PFSK-1 (cell line): ENCODE results near the gene FKBP8.

Experiments used
- FOXP2 ChIP-seq: optimal IDR thresholded peaks from 2 replicates; pipeline ENCODE3; 2011; ENCODE audit warnings: borderline replicate concordance, control low read depth, inconsistent platforms; ENCODE audit not compliant: insufficient read depth; ENCODE audit errors: extremely low read length, extremely low read depth
- POLR2AphosphoS5 ChIP-seq: IDR thresholded peaks from 2 replicates; pipeline ENCODE4 v1.6.1; 2012; ENCODE audit warnings: low read depth, mild to moderate bottlenecking, control low read depth, low read length, moderate library complexity
- SIN3A ChIP-seq: IDR thresholded peaks from 2 replicates; pipeline ENCODE4 v1.6.1; 2012; ENCODE audit warnings: mild to moderate bottlenecking, low read length, moderate library complexity, borderline replicate concordance; ENCODE audit not compliant: insufficient read depth
- TAF1 ChIP-seq: IDR thresholded peaks from 2 replicates; pipeline ENCODE4 v1.6.1; 2012; ENCODE audit warnings: low read length, control low read depth, borderline replicate concordance; ENCODE audit not compliant: insufficient read depth
- TF ChIP-seq, protein P1 (sequence below), 2 experiments: IDR thresholded peaks; 2 replicates each; pipeline versions ENCODE4 v1.6.1 to v1.8.0; 2011 to 2012; ENCODE audit warnings: low read depth in 2 of 2, low read length in 2 of 2, control low read depth in 1 of 2, inconsistent platforms in 1 of 2, mild to moderate bottlenecking in 1 of 2, moderate library complexity in 1 of 2; ENCODE audit not compliant: insufficient read depth in 1 of 2

DNA sequence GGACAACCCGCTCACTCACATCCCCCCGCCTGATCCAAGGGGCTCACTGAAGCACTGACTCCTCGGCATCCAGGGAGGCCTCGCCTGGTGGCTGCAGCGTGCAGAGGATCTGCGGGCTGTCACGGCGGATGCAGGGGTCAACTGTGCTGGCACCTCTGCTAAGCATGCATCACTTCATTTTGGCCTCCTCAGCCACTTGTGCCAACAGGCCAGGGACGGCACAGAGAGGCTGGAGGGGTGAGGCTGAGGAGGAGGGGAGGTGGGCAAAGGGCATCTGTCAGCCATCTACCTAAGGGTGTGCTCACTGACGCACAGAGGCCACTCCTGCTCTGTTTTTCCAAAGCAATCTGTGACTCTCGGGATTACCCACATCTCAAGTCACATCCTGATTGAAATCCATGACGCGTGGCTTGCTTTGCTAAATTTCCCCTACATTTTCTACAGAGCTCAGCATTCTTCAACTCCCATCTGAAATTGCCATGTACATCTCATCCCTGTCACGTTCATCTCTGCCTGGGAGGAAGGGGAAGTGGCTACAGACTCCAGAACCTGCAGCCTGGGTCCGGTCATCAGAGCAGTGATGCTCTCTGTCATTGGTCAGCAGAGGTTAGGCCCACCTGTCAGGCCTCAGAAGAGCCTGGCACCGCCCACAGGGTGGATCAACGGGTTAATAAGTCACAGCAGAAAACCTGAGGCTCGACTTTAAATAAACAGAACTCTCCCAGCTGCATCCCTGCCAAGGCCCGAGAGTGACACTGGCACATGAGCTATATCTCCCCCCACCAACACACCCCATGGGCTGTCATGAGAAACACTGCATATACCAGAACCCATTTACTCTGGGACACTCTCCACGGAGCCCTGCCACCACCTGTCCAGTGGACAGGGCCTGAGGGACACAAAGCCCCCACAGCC, 39.1 kb downstream of the FKBP8 start:
- no peak for TF ChIP-seq POLR2AphosphoS5
- no peak for TF ChIP-seq TAF1
- TF ChIP-seq, protein P1, sequence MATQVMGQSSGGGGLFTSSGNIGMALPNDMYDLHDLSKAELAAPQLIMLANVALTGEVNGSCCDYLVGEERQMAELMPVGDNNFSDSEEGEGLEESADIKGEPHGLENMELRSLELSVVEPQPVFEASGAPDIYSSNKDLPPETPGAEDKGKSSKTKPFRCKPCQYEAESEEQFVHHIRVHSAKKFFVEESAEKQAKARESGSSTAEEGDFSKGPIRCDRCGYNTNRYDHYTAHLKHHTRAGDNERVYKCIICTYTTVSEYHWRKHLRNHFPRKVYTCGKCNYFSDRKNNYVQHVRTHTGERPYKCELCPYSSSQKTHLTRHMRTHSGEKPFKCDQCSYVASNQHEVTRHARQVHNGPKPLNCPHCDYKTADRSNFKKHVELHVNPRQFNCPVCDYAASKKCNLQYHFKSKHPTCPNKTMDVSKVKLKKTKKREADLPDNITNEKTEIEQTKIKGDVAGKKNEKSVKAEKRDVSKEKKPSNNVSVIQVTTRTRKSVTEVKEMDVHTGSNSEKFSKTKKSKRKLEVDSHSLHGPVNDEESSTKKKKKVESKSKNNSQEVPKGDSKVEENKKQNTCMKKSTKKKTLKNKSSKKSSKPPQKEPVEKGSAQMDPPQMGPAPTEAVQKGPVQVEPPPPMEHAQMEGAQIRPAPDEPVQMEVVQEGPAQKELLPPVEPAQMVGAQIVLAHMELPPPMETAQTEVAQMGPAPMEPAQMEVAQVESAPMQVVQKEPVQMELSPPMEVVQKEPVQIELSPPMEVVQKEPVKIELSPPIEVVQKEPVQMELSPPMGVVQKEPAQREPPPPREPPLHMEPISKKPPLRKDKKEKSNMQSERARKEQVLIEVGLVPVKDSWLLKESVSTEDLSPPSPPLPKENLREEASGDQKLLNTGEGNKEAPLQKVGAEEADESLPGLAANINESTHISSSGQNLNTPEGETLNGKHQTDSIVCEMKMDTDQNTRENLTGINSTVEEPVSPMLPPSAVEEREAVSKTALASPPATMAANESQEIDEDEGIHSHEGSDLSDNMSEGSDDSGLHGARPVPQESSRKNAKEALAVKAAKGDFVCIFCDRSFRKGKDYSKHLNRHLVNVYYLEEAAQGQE (IDR thresholded peaks at IDR 0.05; ENCODE audit: insufficient read depth in 1 of 2, low read depth in 2 of 2, low read length in 2 of 2) = no peak
- no peak for TF ChIP-seq SIN3A
- TF ChIP-seq FOXP2 = no peak
